ENCODE data around the gene CRYAB.
"Not testable (repeated sequence)": the region's sequence is repeated elsewhere in the genome, so short reads cannot be mapped to it uniquely, and the experiment has no call there.

Gene CRYAB

DNA sequence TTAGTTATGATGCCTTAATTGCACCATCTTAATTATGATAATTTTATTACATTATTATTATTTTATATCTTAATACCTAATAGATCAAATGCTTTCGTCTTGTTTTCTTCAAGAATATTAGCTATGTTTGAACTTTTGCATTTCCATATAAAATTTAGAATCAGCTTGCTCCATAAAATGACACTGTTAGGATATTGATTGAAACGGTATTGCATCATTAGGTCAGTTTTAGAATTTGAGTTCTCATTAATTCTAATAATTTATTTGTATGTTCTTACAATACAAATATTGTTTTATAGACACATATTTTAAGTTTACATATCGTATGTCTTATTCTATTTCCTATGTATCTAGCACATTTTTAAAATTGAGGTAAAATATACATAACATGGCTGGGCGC is 25.5 kb downstream of the CRYAB start:
- no peak overlapping the region for H3K27ac ChIP-seq (ENCODE audit: low read length)
- H3K36me3 ChIP-seq (replicated peaks; ENCODE audit: low read depth, low read length): no peaks in the 10 kb centered on the region
- H4K20me1 ChIP-seq (ENCODE audit: insufficient read depth, low read length): no peaks in the 10 kb centered on the region
- no peaks in the 10 kb centered on the region for H3K9me3 ChIP-seq (ENCODE audit: insufficient read depth, low read length)
- H3K79me2 ChIP-seq (ENCODE audit: low read length): no peaks in the 10 kb centered on the region
- H3K4me2 ChIP-seq (ENCODE audit: low read length): no peak overlapping the region
- H3K4me1 ChIP-seq (ENCODE audit: low read length): no peaks in the 10 kb centered on the region
- H3K9ac ChIP-seq (ENCODE audit: low read length): no peak overlapping the region
- no peak overlapping the region for H2AFZ ChIP-seq (ENCODE audit: low read depth, low read length)
- H3K27me3 ChIP-seq (ENCODE audit: low read depth, low read length): no peaks in the 10 kb centered on the region
- no peak overlapping the region for H3K4me3 ChIP-seq (ENCODE audit: low read length)
- TF ChIP-seq, protein P1, sequence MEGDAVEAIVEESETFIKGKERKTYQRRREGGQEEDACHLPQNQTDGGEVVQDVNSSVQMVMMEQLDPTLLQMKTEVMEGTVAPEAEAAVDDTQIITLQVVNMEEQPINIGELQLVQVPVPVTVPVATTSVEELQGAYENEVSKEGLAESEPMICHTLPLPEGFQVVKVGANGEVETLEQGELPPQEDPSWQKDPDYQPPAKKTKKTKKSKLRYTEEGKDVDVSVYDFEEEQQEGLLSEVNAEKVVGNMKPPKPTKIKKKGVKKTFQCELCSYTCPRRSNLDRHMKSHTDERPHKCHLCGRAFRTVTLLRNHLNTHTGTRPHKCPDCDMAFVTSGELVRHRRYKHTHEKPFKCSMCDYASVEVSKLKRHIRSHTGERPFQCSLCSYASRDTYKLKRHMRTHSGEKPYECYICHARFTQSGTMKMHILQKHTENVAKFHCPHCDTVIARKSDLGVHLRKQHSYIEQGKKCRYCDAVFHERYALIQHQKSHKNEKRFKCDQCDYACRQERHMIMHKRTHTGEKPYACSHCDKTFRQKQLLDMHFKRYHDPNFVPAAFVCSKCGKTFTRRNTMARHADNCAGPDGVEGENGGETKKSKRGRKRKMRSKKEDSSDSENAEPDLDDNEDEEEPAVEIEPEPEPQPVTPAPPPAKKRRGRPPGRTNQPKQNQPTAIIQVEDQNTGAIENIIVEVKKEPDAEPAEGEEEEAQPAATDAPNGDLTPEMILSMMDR (IDR thresholded peaks at IDR 0.05; ENCODE audit: low read depth, low read length): no peak
- no peak for TF ChIP-seq EZH2phosphoT487 (IDR thresholded peaks at IDR 0.05; ENCODE audit: low read depth)

DNA sequence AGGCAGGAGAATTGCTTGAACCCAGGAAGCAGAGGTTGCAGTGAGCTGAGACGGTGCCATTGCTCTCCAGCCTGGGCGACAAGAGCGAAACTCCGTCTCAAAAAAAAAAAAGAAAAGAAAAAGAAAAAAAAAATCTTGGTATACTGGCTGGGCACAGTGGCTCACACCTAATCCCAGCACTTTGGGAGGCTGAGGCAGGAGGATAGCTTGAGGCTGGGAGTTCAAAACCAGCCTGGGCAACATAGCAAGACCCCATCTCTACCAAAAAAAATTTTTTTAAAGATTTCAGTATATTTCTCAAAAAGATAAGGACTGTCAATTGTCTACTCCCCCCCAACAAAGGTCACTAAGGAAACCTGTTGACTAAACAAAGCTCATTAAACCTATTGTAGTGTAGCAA is 26.5 kb downstream of the CRYAB start:
- H3K4me1 ChIP-seq (ENCODE audit: low read length); H3K79me2 ChIP-seq (ENCODE audit: low read length); H3K4me3 ChIP-seq (ENCODE audit: low read length); H3K36me3 ChIP-seq (replicated peaks; ENCODE audit: low read depth, low read length); H3K27ac ChIP-seq (ENCODE audit: low read length); H3K9ac ChIP-seq (ENCODE audit: low read length); H2AFZ ChIP-seq (ENCODE audit: low read depth, low read length); H4K20me1 ChIP-seq (ENCODE audit: insufficient read depth, low read length); H3K9me3 ChIP-seq (ENCODE audit: insufficient read depth, low read length); H3K27me3 ChIP-seq (ENCODE audit: low read depth, low read length); H3K4me2 ChIP-seq (ENCODE audit: low read length): not testable (repeated sequence)

DNA sequence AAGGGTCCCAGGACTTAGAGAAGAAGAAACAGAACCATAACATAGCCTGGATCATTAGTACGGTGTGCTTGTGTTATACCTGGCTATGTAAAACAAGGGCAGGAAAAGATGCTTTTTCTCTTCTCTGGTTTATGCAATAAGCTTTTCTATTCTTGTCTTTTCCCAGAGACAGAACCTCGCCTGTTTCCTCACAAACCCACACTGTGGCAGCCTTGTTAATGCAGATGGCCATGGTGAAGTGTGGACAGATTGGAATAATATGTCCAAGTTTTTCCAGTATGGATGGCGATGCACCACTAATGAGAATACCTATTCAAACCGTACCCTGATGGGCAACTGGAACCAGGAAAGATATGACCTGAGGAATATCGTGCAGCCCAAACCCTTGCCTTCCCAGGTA is 29.4 kb downstream of the CRYAB start:
- Histone ChIP-seq H3K4me3 (ENCODE audit: low read length) (no peak overlapping the region), H3K27ac (ENCODE audit: low read length) (no peak overlapping the region), H3K9me3 (ENCODE audit: insufficient read depth, low read length) (no peaks in the 10 kb centered on the region), H2AFZ (ENCODE audit: low read depth, low read length) (no peak overlapping the region), H3K36me3 (replicated peaks; ENCODE audit: low read depth, low read length) (no peaks in the 10 kb centered on the region), H3K4me2 (ENCODE audit: low read length) (no peak overlapping the region), H3K27me3 (ENCODE audit: low read depth, low read length) (no peaks in the 10 kb centered on the region), H3K79me2 (ENCODE audit: low read length) (peaks cover 13% of the 10 kb centered on the region), H4K20me1 (ENCODE audit: insufficient read depth, low read length) (no peaks in the 10 kb centered on the region), H3K9ac (ENCODE audit: low read length) (no peak overlapping the region), H3K4me1 (ENCODE audit: low read length) (peaks cover 6% of the 10 kb centered on the region)
- TF ChIP-seq, protein P1 (IDR thresholded peaks at IDR 0.05; ENCODE audit: low read depth, low read length): no peak
- TF ChIP-seq EZH2phosphoT487 (IDR thresholded peaks at IDR 0.05; ENCODE audit: low read depth): no peak

DNA sequence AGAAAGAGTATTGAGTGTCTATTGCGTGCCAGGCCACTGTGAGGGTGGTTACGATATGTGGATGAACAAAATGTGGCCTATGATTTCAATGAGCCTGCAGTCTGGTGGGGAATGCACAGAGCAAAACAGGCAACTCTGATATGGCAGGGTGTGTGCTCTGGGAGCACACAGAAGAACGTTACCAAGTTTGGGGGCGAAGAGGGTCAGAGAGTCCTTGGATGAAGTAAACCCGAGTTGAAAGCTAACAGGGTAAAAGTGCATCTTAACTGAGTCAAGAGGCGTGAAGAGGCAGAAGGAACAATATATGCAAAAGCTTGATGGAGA is 32.0 kb downstream of the CRYAB start:
- H4K20me1 ChIP-seq (ENCODE audit: insufficient read depth, low read length): no peaks in the 10 kb centered on the region
- H3K4me3 ChIP-seq (ENCODE audit: low read length): peak overlapping the region; percentile 86
- H3K4me2 ChIP-seq (ENCODE audit: low read length): peak overlapping the region; percentile 77
- H3K79me2 ChIP-seq (ENCODE audit: low read length): peaks cover 13% of the 10 kb centered on the region
- peaks cover 7% of the 10 kb centered on the region for H3K36me3 ChIP-seq (replicated peaks; ENCODE audit: low read depth, low read length)
- H3K4me1 ChIP-seq (ENCODE audit: low read length): peaks cover 6% of the 10 kb centered on the region
- peak overlapping the region; percentile 91 for H3K9ac ChIP-seq (ENCODE audit: low read length)
- no peak for TF ChIP-seq EZH2phosphoT487 (IDR thresholded peaks at IDR 0.05; ENCODE audit: low read depth)
- TF ChIP-seq, protein P1 (IDR thresholded peaks at IDR 0.05; ENCODE audit: low read depth, low read length): no peak
- peak overlapping the region; percentile 88 for H3K27ac ChIP-seq (ENCODE audit: low read length)
- no peaks in the 10 kb centered on the region for H3K9me3 ChIP-seq (ENCODE audit: insufficient read depth, low read length)
- H3K27me3 ChIP-seq (ENCODE audit: low read depth, low read length): no peaks in the 10 kb centered on the region
- H2AFZ ChIP-seq (ENCODE audit: low read depth, low read length): peak overlapping the region; percentile 96

Measured in OCI-LY3 (cell line).